ENCODE results near the gene ELP2.

The ELP2 gene

GRCh38 chr18:36229188-36229587 is 99.5 kb downstream of the ELP2 start:
- no peak overlapping the region for H3K4me3 ChIP-seq (ENCODE audit: low read depth, low read length)
- H3K9me3 ChIP-seq (ENCODE audit: control insufficient read depth, low read length), result peaks cover 6% of the 10 kb centered on the region

More at GRCh38 chr18:36229188-36229587, 99.5 kb downstream of the ELP2 start:
- no peak for TF ChIP-seq CTCF (IDR thresholded peaks at IDR 0.05)
- Histone ChIP-seq H3K27ac (no peak overlapping the region), H3K36me3 (ENCODE audit: control insufficient read depth, insufficient read depth, low read length) (no peaks in the 10 kb centered on the region), H3K79me2 (no peaks in the 10 kb centered on the region), H3K4me2 (ENCODE audit: low read length) (no peak overlapping the region), H2AFZ (no peak overlapping the region), H3K9ac (no peak overlapping the region), H3K4me1 (no peaks in the 10 kb centered on the region), H3K27me3 (ENCODE audit: control insufficient read depth, insufficient read depth, low read length) (no peaks in the 10 kb centered on the region)
